ENCODE results near the gene ADARB2. TPM values are rescaled to one million over a fixed set of nuclear protein-coding genes. Genes with fewer than 3 reads are reported as not detected.

Gene ADARB2
- total and polyA plus RNA-seq, 4 donors: 0.55 to 0.70 (median 0.59) TPM; not detected in 1

DNA sequence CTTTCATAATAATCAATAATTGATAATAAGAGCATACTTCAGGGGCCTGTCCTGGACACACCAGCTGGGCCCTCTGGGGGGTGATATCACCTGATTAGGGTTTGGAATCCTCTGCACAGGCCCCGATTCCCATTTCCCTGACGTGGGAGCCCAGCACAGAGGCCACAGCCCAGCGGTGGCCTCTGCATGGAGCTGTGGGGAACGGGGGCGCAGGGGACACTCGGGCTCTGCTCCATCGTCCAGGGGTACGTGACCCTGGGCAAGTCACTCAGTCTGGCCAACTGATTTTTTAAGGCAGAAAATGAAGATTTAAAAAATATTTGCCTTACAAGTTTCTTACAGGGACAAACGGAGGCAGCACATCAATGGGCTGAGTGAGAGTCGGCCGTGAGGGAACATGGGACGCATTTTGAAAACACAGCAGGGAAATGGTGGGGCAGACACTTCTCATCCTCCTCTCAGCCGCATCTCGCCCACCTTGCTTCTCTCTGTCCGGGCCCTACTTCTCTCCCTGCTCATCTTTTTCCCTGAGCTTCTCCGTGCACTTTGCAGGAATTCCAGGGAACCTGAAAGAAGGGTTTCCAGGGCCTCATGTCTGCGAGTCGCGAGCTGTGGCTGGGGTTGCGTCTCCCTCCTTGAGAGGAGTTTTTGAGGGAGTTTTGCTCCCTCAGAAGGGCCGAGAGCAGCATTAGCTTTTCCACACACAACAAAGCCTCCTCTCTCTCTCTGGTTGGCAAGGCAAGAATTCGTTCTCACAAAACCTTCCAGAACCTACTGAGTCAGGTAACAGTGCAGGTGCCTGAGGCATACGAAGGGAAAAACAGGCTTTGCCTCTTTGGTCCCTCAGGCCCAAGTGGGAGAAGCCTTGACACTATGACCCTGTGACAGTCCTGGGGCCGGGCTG is 369.1 kb downstream of the ADARB2 start:
- no peak overlapping the region for H3K9ac ChIP-seq (ENCODE audit: low read depth in 1 of 2, low read length in 2 of 2)
- no peak overlapping the region for H3K27ac ChIP-seq (ENCODE audit: low read depth in 1 of 2, low read length in 2 of 2)
- no peaks in the 10 kb centered on the region for H3K4me1 ChIP-seq (ENCODE audit: control insufficient read depth in 4 of 4, insufficient read depth in 4 of 4, low read length in 3 of 4)
- H3K36me3 ChIP-seq (ENCODE audit: control insufficient read depth in 4 of 4, insufficient read depth in 3 of 4, low read depth in 1 of 4, low read length in 3 of 4): no peaks in the 10 kb centered on the region
- TF ChIP-seq TAF1 (conservative IDR thresholded peaks at IDR 0.05): no peak
- TF ChIP-seq HNF4G (IDR thresholded peaks at IDR 0.05): no peak
- no peak for TF ChIP-seq FOXA1 (IDR thresholded peaks at IDR 0.05)
- TF ChIP-seq, protein P1, sequence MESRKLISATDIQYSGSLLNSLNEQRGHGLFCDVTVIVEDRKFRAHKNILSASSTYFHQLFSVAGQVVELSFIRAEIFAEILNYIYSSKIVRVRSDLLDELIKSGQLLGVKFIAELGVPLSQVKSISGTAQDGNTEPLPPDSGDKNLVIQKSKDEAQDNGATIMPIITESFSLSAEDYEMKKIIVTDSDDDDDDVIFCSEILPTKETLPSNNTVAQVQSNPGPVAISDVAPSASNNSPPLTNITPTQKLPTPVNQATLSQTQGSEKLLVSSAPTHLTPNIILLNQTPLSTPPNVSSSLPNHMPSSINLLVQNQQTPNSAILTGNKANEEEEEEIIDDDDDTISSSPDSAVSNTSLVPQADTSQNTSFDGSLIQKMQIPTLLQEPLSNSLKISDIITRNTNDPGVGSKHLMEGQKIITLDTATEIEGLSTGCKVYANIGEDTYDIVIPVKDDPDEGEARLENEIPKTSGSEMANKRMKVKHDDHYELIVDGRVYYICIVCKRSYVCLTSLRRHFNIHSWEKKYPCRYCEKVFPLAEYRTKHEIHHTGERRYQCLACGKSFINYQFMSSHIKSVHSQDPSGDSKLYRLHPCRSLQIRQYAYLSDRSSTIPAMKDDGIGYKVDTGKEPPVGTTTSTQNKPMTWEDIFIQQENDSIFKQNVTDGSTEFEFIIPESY (IDR thresholded peaks at IDR 0.05): no peak
- TF ChIP-seq NR2F2 (IDR thresholded peaks at IDR 0.05): no peak
- TF ChIP-seq HNF4A (conservative IDR thresholded peaks at IDR 0.05): no peak
- no peak for TF ChIP-seq RXRA (IDR thresholded peaks at IDR 0.05)
- no peak for TF ChIP-seq RAD21 (IDR thresholded peaks at IDR 0.05)
- peak; percentile 25 for DNase-seq (ENCODE audit: low spot score)
- H3K4me3 ChIP-seq (ENCODE audit: low read depth in 1 of 3, low read length in 3 of 3): no peak overlapping the region
- no peaks in the 10 kb centered on the region for H3K9me3 ChIP-seq (ENCODE audit: control insufficient read depth in 4 of 4, low read length in 3 of 4)
- 88% methylated on average over 24 of the region's 24 CpGs for WGBS
- H3K27me3 ChIP-seq (ENCODE audit: control insufficient read depth in 4 of 4, insufficient read depth in 4 of 4, low read length in 3 of 4): peaks cover 0 to 3% (median under 1%) of the 10 kb centered on the region in 4 donors

DNA sequence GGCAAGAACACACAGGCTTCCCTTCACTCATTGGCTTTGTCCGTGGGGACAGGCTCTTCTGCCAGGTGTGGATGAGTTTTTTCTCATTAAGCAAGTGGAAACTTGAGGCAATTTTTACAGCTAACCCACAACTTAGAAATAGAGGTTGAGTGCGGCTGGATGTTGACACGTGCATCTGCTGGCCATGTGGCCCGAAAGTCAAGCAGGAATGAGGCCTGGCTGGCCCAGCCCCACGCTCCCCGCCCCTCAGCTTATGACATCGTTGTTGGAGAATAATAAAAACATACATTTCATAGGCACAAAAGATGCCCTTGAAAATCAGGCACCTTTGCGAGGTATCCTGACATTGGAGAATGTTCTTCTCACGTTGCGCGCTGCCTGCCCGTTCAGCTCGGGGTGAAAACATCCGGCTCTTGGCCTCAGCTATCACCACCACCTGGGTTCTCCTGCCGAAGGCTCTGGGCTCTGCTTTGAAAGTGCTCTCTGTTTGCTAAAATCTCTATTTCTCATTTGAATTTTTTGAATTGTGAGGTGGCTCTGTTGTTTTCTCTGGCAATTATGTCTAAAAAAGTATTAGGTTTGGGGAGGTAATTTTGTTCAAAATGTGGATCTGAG is 370.4 kb downstream of the ADARB2 start:
- no peak overlapping the region for H3K27ac ChIP-seq (ENCODE audit: low read depth in 1 of 2, low read length in 2 of 2)

DNA sequence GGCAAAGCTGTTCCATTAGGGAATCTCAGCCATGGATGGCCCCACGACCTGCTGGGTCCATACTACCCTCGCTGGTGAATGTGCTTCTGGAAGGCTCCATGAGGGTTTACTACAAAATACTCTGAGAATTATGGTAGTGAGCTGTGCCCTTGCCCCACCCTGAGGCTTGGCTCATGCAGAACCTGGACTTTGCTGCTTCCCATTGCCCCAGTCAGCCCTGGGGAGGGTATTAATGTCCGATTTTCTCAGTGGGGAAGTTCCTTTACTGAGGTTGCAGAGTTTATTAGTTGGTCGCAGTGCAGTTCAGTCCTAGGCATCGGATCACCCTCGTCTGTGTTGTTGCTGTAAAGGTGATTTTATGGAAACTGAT is 371.0 kb downstream of the ADARB2 start:
- Histone ChIP-seq H3K9ac (ENCODE audit: low read depth in 1 of 2, low read length in 2 of 2) (no peak overlapping the region), H3K36me3 (ENCODE audit: control insufficient read depth in 4 of 4, insufficient read depth in 3 of 4, low read depth in 1 of 4, low read length in 3 of 4) (no peaks in the 10 kb centered on the region), H3K9me3 (ENCODE audit: control insufficient read depth in 4 of 4, low read length in 3 of 4) (no peaks in the 10 kb centered on the region), H3K27me3 (ENCODE audit: control insufficient read depth in 4 of 4, insufficient read depth in 4 of 4, low read length in 3 of 4) (peaks cover 0 to 3% (median under 1%) of the 10 kb centered on the region in 4 donors), H3K4me1 (ENCODE audit: control insufficient read depth in 4 of 4, insufficient read depth in 4 of 4, low read length in 3 of 4) (no peaks in the 10 kb centered on the region), H3K27ac (ENCODE audit: low read depth in 1 of 2, low read length in 2 of 2) (no peak overlapping the region), H3K4me3 (ENCODE audit: low read depth in 1 of 3, low read length in 3 of 3) (no peak overlapping the region)
- TF ChIP-seq, protein P2, sequence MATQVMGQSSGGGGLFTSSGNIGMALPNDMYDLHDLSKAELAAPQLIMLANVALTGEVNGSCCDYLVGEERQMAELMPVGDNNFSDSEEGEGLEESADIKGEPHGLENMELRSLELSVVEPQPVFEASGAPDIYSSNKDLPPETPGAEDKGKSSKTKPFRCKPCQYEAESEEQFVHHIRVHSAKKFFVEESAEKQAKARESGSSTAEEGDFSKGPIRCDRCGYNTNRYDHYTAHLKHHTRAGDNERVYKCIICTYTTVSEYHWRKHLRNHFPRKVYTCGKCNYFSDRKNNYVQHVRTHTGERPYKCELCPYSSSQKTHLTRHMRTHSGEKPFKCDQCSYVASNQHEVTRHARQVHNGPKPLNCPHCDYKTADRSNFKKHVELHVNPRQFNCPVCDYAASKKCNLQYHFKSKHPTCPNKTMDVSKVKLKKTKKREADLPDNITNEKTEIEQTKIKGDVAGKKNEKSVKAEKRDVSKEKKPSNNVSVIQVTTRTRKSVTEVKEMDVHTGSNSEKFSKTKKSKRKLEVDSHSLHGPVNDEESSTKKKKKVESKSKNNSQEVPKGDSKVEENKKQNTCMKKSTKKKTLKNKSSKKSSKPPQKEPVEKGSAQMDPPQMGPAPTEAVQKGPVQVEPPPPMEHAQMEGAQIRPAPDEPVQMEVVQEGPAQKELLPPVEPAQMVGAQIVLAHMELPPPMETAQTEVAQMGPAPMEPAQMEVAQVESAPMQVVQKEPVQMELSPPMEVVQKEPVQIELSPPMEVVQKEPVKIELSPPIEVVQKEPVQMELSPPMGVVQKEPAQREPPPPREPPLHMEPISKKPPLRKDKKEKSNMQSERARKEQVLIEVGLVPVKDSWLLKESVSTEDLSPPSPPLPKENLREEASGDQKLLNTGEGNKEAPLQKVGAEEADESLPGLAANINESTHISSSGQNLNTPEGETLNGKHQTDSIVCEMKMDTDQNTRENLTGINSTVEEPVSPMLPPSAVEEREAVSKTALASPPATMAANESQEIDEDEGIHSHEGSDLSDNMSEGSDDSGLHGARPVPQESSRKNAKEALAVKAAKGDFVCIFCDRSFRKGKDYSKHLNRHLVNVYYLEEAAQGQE (IDR thresholded peaks at IDR 0.05): no peak
- no peak for TF ChIP-seq FOXA1 (IDR thresholded peaks at IDR 0.05)
- TF ChIP-seq, protein P3, sequence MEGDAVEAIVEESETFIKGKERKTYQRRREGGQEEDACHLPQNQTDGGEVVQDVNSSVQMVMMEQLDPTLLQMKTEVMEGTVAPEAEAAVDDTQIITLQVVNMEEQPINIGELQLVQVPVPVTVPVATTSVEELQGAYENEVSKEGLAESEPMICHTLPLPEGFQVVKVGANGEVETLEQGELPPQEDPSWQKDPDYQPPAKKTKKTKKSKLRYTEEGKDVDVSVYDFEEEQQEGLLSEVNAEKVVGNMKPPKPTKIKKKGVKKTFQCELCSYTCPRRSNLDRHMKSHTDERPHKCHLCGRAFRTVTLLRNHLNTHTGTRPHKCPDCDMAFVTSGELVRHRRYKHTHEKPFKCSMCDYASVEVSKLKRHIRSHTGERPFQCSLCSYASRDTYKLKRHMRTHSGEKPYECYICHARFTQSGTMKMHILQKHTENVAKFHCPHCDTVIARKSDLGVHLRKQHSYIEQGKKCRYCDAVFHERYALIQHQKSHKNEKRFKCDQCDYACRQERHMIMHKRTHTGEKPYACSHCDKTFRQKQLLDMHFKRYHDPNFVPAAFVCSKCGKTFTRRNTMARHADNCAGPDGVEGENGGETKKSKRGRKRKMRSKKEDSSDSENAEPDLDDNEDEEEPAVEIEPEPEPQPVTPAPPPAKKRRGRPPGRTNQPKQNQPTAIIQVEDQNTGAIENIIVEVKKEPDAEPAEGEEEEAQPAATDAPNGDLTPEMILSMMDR (IDR thresholded peaks at IDR 0.05; ENCODE audit: low read depth, low read length, missing input control): no peak
- TF ChIP-seq HNF4A (conservative IDR thresholded peaks at IDR 0.05): no peak
- TF ChIP-seq SP1 (IDR thresholded peaks at IDR 0.05): no peak
- TF ChIP-seq NR2F2 (IDR thresholded peaks at IDR 0.05): no peak
- peak; percentile 22 for DNase-seq (ENCODE audit: low spot score)
- 73% methylated on average over 6 of the region's 6 CpGs for WGBS

More for the DNA sequence above, 370.4 kb downstream of the ADARB2 start:
- Histone ChIP-seq H3K9ac (ENCODE audit: low read depth in 1 of 2, low read length in 2 of 2) (no peak overlapping the region), H3K27me3 (ENCODE audit: control insufficient read depth in 4 of 4, insufficient read depth in 4 of 4, low read length in 3 of 4) (peaks cover 0 to 3% (median under 1%) of the 10 kb centered on the region in 4 donors), H3K36me3 (ENCODE audit: control insufficient read depth in 4 of 4, insufficient read depth in 3 of 4, low read depth in 1 of 4, low read length in 3 of 4) (no peaks in the 10 kb centered on the region), H3K9me3 (ENCODE audit: control insufficient read depth in 4 of 4, low read length in 3 of 4) (no peaks in the 10 kb centered on the region), H3K4me3 (ENCODE audit: low read depth in 1 of 3, low read length in 3 of 3) (no peak overlapping the region), H3K4me1 (ENCODE audit: control insufficient read depth in 4 of 4, insufficient read depth in 4 of 4, low read length in 3 of 4) (no peaks in the 10 kb centered on the region)
- TF ChIP-seq SP1 (IDR thresholded peaks at IDR 0.05) (no peak), HNF4A (conservative IDR thresholded peaks at IDR 0.05) (no peak), TAF1 (conservative IDR thresholded peaks at IDR 0.05) (no peak)
- TF ChIP-seq, protein P3 (IDR thresholded peaks at IDR 0.05; ENCODE audit: low read depth, low read length, missing input control): no peak
- peak; percentile 12 for DNase-seq (ENCODE audit: low spot score)
- WGBS: 85% methylated on average over 15 of the region's 15 CpGs
